NCI-H2081 (cell line): ENCODE results near the gene TTC9.
A peak's percentile ranks its signal among the peaks of the same experiment; 100 is the strongest.
"Not testable (repeated sequence)": the region's sequence is repeated elsewhere in the genome, so short reads cannot be mapped to it uniquely, and the experiment has no call there.

ENCODE experiments used
- DNase-seq, 2 experiments: peaks; one replicate each; lab custom pipeline; 2025; lab: John Stamatoyannopoulos, UW

The TTC9 gene

DNA sequence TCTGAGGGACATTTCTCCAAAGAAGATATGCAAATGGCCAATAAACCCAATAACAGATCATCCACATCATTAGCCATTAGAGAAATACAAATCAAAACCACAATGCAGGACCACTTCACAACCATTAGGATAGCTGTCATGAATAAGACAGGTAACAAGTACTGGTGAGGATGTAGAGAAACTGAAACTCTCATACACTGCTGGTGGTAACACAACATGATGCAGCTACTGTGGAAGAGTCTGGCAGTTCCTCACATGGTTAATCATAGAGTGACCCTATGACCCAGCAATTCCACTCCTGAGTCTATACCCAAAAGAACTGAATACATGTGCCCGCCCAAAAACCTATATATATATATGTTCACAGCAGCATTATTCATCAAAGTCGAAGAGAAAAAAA is 39.0 kb downstream of the TTC9 start:
- no peak for DNase-seq

DNA sequence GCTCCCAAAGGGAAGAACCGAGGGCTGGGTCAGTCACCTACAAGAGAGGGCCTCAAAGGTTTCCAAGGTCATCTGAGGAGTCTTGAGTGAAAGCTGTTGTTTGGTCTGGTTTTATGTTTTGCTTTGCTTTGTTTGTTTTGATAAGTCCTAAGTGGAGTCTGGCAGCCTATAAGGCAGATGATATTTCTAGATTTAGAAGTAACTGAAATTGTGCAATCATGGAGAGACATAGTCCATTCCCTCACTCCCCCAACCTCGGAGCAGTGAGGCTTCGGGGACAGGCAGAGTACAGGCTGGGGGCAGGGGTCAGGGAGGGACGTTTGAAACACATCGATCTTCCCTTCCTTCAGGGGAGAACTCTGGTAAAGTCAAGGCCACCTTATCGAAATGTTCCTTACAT is 42.3 kb downstream of the TTC9 start:
- no peak for DNase-seq

DNA sequence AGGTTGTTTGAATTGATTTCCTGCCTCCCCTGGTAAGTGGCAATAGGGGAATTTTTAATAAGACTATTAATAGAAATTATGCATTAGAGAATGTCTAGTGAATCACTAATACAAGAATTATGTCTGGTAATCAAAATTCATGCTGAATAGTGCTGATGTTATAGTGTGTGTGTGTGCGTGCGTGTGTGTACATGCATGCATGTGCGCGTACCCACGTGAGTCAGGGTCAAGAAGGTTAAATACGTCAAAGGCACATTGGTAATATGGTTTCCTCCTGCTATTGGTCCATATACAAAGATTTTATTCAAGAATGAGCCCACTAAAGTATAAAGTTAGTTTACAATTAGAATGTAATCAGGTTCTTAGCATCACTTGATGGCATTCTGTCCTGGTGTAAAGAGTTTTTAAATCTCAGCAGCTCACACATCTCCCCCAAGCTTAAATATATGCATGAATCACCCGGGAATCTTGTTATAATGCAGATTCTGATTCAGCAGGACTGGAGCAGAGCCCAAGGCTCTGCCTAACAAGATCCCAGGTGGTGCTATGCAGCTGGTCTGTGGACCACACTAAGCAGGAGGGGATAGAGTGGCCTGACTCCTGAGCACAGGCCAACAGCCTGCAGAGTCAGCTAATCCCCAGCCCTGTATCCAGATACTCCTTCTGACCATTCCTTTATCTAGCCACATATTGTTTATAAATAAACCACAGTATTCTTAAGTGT is 43.9 kb downstream of the TTC9 start:
- DNase-seq = no peak

DNA sequence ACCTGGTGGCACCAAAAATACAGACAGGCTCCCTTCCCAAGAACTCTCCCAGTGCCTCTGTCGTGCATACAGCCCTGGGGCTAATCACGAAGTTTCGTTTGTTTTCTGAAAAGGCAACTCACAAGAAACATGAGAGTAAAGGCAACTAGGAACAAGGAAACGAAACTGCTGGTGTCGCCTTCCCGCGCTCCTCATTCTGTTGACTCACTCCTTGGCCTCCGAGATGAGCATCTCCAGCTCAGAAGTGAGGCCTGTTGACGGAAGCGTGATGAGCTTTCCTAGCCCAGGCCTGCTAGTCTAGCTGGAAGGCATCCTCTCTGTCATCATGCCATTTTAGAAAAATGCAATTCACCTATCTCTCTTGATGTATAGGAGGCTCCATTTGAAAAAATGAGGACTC is 50.5 kb downstream of the TTC9 start:
- no peak for DNase-seq

DNA sequence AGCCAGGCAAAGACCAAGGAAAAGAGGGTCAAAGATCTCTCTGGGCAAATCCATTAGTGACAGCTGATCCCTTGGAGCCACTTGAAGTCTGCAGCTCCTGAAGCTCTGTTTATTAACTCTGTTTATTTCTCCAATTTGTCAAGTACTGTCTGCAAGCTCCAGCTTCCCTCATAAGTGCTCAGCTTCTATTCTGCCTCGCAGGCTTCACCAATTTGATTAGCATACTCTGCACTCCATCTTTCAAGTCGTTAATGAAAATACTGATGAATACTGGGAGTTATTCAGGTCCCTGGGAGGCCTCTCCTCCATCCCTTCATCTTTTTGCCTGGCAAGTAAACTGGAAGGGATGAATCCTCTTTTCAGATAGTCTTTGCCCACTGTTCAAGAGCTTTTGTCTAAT is 54.3 kb downstream of the TTC9 start:
- no peak for DNase-seq

DNA sequence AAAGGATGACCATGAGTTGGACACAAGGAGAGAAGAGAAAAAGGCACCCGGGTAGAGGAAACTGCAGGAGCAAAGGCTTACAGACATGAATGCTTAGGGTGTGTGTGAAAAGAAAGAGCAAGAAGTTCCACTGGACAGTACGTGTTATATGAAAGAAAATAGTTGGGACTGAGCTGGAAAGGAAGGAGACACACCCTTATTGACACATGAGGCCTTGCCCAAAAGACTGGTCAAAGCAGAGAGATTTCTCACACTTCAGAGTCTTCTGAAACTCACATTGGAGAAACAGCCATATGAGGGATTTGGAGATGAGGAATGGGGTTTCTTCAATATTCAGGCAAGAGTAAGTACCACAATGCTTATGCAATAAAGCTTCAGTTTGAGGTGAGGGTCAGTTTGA is 56.0 kb downstream of the TTC9 start:
- no peak for DNase-seq

DNA sequence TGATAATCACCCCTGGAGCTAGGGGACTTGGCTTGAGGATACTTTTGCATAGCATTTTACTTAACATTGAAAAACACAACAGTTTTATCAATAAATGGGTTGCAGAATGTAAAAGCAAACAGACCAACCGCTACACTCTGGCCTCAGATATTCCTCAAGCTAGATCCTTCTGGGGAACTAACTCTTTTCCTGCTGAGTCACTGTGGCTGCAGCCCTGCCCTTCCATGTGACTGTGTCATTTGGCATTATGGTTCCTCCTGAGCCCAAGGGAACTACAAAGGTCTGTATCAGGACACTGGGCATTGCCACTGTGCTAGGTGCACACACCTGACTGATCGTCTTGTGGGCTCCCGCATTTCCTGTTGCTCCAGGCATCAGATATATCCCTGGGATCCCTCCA is 56.6 kb downstream of the TTC9 start:
- no peak for DNase-seq

DNA sequence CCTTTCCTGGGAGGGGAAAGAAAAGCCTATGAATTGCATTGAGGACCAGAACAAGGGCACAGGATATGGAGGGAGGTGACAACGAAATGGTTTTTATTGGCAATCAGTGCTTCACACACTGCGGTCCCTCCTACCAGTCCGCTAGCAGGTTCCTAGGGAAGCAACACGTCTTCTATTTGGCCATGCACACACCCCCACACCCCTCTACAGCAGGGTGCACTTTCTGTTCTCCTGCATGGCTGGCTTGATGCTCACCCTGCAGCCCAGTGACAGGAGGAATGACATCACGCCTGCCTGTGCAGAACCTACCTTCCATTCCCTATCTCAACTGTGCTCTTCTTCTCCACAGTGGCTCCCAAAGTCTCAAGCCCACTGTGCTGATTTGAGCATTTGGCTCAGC is 57.9 kb downstream of the TTC9 start:
- no peak for DNase-seq

DNA sequence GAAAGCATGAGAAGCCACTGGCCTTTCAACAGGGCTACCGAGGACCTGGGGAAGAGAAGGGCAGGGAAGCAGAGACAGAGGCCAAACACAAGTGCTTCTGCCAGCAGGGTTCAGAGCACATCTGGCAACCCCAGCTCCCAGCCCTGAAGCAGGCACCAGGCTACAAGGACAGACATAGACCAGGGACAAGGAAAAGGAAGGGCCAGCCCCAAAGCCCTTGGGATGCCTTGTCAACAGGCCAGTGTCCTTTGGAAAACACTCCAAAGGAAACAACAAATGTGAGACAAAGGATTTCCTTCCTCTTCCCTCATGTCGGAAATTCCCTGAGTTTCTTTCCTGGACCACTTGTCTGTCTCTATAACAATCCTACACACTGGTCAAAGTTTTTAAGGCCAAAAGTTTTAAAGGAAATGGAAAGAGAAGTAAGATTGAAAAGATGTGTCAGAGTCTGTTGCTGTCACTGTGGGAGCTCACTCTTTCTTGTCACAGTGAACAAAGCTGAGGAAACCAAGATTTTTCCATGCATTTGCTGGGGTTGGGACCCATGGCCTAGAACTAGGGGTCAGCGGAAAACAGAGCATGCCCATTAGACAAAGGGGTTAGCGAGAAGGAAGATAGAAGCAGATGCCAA is 59.4 kb downstream of the TTC9 start:
- no peak for DNase-seq

DNA sequence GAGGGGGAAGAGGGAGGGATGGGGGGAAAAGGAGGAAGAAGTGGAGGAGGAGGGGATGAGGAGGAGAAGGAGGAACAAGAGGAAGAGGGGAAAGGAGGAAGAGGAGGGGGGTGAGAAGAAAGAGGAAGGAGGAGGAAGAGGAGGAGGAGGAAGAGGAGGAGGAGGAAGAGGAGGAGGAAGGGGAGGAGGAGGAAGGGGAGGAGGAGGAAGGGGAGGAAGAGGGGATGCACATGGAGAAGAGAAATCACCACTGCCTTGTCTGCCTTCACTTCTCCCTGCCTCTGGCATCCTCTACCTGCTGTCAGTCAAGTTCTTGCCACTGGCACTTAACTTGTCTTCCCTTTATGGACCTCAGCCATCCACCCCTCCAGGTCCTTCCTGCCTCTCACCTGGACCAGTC is 59.9 kb downstream of the TTC9 start:
- DNase-seq = no peak

DNA sequence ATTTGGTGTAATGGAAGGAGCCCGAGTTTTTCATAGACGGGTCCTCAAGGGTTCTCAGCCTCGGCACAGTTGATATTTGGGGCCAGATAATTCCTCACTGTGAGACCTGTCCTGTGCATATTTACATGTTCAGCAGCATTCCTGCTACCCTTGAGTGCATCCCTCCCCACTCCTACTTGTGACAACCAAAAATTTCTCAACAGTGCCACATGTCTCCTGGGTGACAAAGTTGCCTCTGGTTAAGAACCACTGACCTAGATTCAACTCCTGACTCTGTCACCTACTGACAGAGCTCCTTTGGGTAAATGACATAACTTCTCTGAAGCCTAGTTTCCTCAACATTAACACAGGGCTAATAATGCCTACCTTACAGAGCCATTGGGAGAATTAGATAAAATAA is 60.4 kb downstream of the TTC9 start:
- no peak for DNase-seq

DNA sequence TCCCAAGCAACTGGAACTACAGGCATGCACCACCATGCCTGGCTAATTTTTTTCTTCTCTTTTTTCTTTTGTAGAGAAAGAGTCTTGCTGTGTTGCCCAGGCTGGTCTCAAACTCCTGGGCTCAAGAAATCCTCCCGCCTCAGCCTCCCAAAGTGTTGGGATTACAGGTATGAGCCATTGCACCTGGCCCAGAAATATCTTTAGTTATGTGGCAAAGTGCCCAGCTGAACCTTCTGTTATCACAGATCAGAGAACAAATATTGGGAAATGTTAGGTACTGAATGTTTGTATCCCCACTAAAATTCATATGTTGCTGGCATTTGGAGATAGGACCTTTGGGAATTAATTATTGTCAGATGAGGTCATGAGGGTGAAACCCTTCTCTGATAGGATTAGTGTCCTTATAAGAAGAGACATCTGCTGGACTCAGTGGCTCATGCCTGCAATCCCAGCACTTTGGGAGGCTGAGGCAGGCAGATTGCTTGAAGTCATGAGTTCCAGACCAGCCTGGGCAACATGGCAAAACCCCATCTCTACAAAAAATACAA is 62.0 kb downstream of the TTC9 start:
- not testable (repeated sequence) for DNase-seq

DNA sequence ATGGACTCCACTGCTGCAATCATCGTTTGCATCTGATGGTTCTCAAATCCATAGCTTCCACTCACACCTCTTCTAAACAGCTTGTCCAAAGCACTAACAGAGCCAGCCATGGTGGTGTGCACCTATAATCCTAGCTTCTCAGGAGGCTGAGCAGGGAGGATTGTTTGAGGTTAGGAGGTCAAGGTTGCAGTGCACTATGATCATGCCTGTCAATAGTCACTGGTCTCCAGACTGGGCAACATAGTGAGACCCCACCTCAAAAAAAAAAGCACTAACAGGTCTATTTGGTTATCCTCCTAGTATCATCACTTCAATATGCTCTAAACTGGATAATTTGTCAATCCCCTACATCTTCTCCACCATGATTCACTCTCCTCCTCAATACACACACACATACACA is 63.2 kb downstream of the TTC9 start:
- no peak for DNase-seq

DNA sequence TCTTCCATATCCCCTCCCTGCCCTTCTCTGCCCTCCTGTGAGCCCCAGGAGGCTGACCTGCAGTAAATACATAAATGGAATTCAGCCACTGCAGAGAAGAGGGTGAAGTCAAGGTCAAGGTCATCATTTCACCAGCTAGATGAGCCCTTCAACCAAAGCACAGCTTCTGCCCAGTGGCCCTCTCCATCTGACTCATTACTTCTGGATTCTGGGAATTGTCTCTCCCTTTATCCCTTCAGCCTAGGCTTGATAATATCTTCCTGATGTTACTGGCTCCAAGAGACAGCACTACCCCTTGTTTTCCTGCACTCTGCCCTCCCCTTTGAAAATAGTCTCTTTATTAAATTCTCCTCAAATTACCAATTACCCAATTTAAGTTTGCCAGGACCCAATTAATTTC is 64.5 kb downstream of the TTC9 start:
- DNase-seq = no peak

DNA sequence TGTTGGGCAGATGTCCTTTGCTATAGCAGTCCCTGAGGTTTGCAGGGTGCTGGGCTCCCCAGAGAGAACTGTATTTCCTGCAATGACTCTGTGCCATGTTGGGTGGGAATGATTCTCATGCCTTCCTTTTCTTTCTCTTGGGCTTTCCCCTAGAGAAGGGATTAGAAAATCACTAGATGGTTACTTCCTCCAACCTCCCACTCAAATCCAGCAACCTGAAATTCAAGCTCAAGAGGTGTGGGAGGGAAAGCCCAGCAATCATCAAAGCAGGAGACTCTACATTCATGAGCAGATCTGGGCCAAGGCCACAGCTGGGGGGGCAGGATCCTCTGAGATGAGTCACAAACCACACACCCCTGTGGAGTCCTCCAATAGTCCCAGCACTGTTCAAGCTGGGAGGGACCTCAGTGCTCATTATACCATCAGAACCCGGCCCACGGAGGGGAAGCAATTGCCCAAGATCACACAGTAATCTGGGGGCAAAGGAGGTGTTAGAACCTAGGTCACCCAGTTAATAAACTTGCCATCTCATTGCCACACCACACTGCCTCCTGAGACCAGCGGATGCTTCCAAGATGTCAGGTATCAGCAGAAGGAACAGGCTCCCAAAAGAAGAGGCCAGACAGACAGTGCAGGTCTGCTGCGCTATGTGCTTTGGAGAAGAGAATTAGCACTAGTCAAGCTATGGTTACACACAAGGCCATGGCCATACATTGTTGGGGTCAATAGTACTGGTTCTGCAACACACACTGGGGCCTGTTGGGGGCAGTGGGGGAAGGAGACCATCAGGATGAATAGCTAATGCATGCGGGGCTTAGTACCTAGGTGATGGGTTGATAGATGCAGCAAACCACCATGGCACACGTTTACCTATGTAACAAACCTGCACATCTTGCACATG is 65.7 kb downstream of the TTC9 start:
- peak; percentile 51 to 78 for DNase-seq

DNA sequence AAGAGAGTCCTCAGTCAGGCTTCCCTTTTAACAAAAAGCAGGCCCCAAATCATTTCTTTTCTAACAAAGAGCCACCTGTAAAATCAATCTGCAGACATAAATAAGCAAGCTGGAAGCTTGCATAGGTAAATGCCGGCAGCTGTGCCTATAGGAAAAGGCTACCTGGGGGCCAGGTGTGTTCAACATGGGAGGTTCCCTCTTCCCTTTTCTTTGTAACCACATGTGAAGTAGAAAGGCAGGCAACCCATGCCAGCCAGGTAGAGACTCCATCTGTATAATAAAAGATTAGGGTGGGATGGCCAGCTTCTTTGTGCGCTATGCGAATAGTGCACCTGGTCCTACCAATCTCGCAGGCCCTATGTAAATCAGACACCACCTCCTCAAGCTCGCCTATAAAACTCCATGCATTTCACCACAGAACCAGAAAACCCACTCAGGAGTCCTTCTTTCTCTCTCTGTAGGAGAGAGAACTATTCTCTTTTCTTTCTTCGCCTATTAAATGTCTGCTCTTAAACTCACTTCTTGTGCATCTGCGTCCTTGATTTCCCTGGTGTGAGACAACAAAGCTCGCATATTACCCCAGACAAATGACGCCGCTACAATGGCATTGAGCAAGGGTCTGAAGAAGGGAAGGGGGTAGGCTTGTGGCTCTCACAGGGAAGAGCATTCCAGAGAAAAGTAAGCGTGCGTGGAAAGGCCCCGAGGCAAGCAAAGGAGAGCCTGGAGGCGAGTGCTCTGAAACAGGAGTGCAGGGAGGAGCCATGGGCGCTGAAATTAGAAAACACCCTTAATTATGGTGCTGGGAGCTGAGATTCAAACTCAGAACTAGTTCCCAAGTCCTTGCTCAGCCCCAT is 67.2 kb downstream of the TTC9 start:
- DNase-seq = peak; percentile 88 to 96

DNA sequence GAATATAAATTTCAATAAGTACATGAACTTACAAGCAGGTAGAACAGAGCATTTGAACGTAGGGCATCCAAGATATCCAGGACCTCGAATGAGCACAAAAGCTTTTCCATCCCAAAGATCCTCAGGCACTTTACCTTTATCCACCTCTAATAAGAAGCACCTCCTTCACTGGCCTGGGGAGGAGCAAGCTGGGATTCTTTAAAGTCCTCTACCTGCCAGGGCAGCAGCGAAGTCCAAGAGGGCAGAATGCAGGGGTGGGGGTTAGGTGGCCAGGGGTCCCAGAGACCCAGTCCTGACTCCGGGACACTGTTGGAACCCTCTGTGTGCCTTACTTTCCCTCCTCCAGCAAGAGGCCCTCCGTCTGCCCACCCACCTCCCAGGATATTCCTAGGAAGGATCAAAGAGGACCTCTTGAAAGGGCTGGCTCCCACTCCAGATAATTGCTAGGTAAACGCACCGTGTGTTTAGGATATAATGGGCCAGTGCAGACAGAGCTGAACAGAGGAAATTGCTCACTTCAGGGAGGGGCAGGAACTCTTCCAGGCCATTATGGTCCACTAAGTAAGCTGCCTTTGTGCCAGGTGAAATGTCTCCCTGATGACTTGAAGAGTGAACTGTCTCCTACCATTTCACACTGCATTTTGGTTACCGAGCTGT is 68.1 kb downstream of the TTC9 start:
- peak; percentile 89 to 98 for DNase-seq

DNA sequence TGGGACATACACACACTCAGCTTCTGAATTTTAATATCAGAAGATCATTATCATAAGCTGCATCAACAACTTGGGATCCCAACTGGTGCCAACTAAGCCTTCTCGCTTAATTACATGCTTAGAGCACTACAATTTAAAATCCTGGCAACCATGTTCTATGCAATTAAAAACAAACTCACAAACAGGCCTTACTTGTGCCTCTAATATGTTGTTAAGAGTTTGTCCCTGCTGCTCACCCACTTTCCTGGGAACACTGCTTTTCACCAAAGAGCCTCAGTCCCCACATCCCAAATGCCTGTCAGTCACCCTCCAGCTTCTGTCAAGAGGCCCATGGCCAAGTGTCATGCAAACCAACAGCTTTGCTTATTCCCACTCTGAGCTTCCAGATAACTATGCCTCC is 69.7 kb downstream of the TTC9 start:
- DNase-seq = peak; percentile 23 to 82

DNA sequence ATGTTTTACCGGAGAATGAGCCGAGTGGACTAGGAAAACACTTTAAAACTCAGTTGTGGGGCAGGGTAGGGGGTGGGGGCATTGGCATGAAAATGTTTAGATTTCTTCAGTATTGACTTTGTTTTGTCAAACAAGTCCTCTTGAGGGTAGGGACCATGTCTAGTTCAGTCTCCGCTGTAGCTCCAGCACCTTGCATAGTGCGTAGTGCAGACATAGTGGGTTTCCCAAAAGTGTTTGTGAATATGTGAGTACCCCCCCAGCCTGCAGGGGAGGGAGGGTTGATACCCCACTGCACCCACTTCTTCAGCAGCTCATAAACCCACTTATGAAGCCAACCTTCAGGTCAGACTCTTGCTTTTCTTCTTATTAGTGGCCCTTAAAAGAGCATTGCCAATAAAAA is 71.4 kb downstream of the TTC9 start:
- no peak for DNase-seq

DNA sequence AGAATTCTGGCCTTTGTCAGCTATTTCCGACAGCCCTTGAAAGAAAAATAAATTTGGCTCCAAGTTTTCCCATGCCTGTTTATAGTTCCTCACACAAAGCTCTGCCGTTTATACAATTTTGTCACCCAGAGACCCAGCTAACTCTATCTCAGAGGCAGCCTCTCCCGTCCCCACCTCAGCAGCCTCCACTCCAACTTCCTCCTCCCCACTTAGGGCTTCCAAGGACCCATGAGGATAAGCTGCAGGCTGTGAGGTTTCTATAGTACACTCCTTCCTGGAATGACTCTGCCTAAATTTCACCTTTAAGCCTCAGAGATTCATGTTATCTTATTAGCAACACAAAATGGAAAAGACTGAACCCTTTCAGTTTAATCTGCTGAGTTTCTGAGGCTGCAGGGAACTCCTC is 71.8 kb downstream of the TTC9 start:
- DNase-seq = no peak

DNA sequence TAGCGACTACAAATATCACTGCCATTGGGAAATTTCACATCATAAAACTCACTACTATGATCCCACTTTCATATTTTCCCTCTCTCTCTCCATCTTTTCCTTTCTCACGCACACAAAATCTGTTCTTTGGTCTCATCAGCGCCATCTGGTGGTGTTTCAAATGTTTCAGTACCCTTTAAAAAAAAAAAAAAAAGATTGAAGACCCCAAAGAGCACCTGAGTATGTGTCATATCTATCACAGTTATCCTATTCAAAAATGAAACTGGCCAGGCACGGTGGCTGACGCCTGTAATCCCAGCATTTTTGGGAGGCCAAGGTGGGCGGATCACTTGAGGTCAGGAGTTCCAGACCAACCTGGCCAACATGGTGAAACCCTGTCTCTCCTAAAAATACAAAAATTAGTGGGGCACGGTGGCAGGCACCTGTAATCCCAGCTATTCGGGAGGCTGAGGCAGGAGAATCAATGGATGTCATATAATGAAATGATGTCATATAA is 72.4 kb downstream of the TTC9 start:
- peak; percentile 68 to 76 for DNase-seq
